ENCODE results near the gene MYOT. TPM values are rescaled to one million over a fixed set of nuclear protein-coding genes. Genes with fewer than 3 reads are reported as not detected.

The MYOT gene
- total and polyA plus RNA-seq, 10 of the 15 experiments (the other 5 are each of a cell fraction or from before 2014, with no cell fraction given): 0.15 to 1.5 (median 0.53) TPM; not detected in 5

GRCh38 chr5:137888863-137889759 is 21.5 kb downstream of the MYOT start, which contains the start of gene PKD2L2 (continued):
- no peak; the same call in 1 of the 2 replicates for TF ChIP-seq MTA2 (IDR thresholded peaks at IDR 0.05; ENCODE audit: low read depth)
- TF ChIP-seq TCF7 (IDR thresholded peaks at IDR 0.05; ENCODE audit: borderline replicate concordance): no peak
- no peak for TF ChIP-seq JUND (IDR thresholded peaks at IDR 0.05; ENCODE audit: low read depth, low read length)
- TF ChIP-seq LARP7 (IDR thresholded peaks at IDR 0.05): peak; percentile 62
- TF ChIP-seq SIN3A (IDR thresholded peaks at IDR 0.05; ENCODE audit: low read depth, low read length): 0 out of 2 replicates have a peak, but pooled peaks have one; percentile 46
- TF ChIP-seq MXI1 (IDR thresholded peaks at IDR 0.05; ENCODE audit: low read depth, low read length): no peak
- TF ChIP-seq POLR2A (IDR thresholded peaks at IDR 0.05; ENCODE audit: low read depth, low read length): peak; percentile 99
- no peak for TF ChIP-seq SREBF1 (IDR thresholded peaks at IDR 0.05; ENCODE audit: low read length)
- no peak for TF ChIP-seq SKIL (IDR thresholded peaks at IDR 0.05; ENCODE audit: low read depth, poor library complexity, severe bottlenecking)
- TF ChIP-seq KDM1A (IDR thresholded peaks at IDR 0.05; ENCODE audit: borderline replicate concordance): no peak
- peak; percentile 58 for TF ChIP-seq CREM (IDR thresholded peaks at IDR 0.05; ENCODE audit: low read depth)
- 0 out of 2 replicates have a peak, but pooled peaks have one; percentile 8 for TF ChIP-seq ZNF24 (IDR thresholded peaks at IDR 0.05)
- TF ChIP-seq IRF5 (IDR thresholded peaks at IDR 0.05; ENCODE audit: borderline replicate concordance): no peak
- no peak for TF ChIP-seq NFYA (IDR thresholded peaks at IDR 0.05; ENCODE audit: borderline replicate concordance, low read depth, low read length)
- TF ChIP-seq RB1 (IDR thresholded peaks at IDR 0.05; ENCODE audit: borderline replicate concordance): peak; percentile 64; the same call in 1 of the 2 replicates
- TF ChIP-seq CEBPZ (IDR thresholded peaks at IDR 0.05; ENCODE audit: low read depth, low read length): no peak
- TF ChIP-seq ZBTB4 (CRISPR knock-in tag; IDR thresholded peaks at IDR 0.05): no peak
- peak; percentile 31; the same call in 1 of the 2 replicates for TF ChIP-seq PKNOX1 (IDR thresholded peaks at IDR 0.05)
